GM20000 (cell line): ENCODE results near the gene SAA1.
"Not testable (repeated sequence)": the region's sequence is repeated elsewhere in the genome, so short reads cannot be mapped to it uniquely, and the experiment has no call there.

Experiments
- DNase-seq: peaks from one replicate; pipeline ENCODE4 v3.0.0; 2012; ENCODE audit warnings: low spot score
- TF ChIP-seq, protein P1 (sequence below): IDR thresholded peaks from 2 replicates; pipeline ENCODE4 v1.5.1; 2012; ENCODE audit warnings: mild to moderate bottlenecking, control low read depth; ENCODE audit errors: extremely low read depth, missing control alignments

Gene SAA1

GRCh38 chr11:18248561-18248960 lies 17.5 kb upstream of the SAA1 start, which contains the start of gene SAA2:
Gene SAA2, minus strand, starts transcription at chr11:18248668. Its CDS starts 657 bp downstream, at chr11:18248011.
- DNase-seq = no peak
- TF ChIP-seq, protein P1, sequence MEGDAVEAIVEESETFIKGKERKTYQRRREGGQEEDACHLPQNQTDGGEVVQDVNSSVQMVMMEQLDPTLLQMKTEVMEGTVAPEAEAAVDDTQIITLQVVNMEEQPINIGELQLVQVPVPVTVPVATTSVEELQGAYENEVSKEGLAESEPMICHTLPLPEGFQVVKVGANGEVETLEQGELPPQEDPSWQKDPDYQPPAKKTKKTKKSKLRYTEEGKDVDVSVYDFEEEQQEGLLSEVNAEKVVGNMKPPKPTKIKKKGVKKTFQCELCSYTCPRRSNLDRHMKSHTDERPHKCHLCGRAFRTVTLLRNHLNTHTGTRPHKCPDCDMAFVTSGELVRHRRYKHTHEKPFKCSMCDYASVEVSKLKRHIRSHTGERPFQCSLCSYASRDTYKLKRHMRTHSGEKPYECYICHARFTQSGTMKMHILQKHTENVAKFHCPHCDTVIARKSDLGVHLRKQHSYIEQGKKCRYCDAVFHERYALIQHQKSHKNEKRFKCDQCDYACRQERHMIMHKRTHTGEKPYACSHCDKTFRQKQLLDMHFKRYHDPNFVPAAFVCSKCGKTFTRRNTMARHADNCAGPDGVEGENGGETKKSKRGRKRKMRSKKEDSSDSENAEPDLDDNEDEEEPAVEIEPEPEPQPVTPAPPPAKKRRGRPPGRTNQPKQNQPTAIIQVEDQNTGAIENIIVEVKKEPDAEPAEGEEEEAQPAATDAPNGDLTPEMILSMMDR = no peak

- TF ChIP-seq, protein P1 = no peak
- DNase-seq = no peak
Observed at GRCh38 chr11:18253233-18253632, 12.8 kb upstream of the SAA1 start.

- no peak for DNase-seq
- TF ChIP-seq, protein P1 = no peak
Observed at GRCh38 chr11:18253778-18254338, 12.2 kb upstream of the SAA1 start.

DNA sequence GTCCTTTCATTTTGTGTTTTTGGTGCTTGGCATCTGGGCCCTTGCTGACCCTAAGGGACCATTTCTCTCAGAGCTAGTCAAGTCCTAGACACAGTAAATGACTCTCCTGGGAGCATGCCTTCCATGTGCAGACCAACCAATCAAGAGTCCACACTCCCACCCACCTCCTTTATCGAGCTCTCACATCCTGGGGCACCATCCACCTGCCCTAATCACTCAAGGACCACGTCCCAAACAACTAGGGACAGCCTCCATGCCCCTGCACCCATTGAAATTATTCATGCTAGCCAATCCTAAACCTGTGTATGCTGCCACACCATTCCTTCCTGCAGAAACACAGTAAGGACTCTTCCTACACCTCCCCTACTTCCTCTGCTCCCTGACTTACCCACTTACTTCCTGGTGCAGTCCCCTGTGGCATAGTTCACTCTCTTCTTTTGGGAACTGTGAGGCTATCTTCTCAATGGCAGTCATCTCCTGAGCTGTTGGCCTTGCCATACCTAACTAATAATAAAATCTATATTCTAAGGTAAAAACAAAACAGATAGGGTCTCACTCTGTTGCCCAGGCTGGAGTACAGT lies 11.2 kb upstream of the SAA1 start:
- TF ChIP-seq, protein P1 = no peak
- DNase-seq = no peak

- TF ChIP-seq, protein P1 = no peak
- DNase-seq = no peak
Observed at GRCh38 chr11:18259259-18259658, 6.8 kb upstream of the SAA1 start.

- TF ChIP-seq, protein P1 = no peak
- no peak for DNase-seq
Observed at GRCh38 chr11:18261721-18262120, 4.3 kb upstream of the SAA1 start.

DNA sequence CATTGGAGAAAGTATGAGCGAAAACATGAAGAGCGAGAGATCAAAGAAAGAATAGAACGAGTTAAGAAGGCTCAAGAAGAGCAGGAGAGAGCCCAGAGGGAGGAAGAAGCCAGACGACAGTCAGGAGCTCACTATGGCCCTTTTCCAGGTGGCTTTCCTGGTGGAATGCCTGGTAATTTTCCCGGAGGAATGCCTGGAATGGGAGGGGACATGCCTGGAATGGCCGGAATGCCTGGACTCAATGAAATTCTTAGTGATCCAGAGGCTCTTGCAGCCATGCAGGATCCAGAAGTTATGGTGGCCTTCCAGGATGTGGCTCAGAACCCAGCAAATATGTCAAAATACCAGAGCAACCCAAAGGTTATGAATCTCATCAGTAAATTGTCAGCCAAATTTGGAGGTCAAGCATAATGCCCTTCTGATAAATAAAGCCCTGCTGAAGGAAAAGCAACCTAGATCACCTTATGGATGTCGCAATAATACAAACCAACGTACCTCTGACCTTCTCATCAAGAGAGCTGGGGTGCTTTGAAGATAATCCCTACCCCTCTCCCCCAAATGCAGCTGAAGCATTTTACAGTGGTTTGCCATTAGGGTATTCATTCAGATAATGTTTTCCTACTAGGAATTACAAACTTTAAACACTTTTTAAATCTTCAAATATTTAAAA lies 3.2 kb upstream of the SAA1 start:
- DNase-seq = not testable (repeated sequence)
